Skin of body (tissue), 2 donors: ENCODE measurements around the gene CLDN25. TPM values are rescaled to one million over a fixed set of nuclear protein-coding genes. Genes with fewer than 3 reads are reported as not detected.
"Not testable (repeated sequence)": the region's sequence is repeated elsewhere in the genome, so short reads cannot be mapped to it uniquely, and the experiment has no call there.

Source experiments
- DNase-seq: peaks from one replicate; lab custom pipeline; 2025; lab: John Stamatoyannopoulos, UW
- total RNA-seq: library from RNA; depleted of rRNA; stranded (reverse); fragments of >200 nt; gene quantifications from one replicate; pipeline ENCODE4 v1.2.3, GENCODE V29; 2014

CLDN25 gene
- total RNA-seq = not detected

- DNase-seq = no peak
Measured at GRCh38 chr11:113779496-113779895, at the start of gene CLDN25. CLDN25 (plus strand) TSS chr11:113779796; CDS start chr11:113779796, 0 bp downstream.

GRCh38 chr11:113730887-113731726 lies 48.5 kb upstream of the CLDN25 start:
- DNase-seq = peak; percentile 15

GRCh38 chr11:113732092-113732491 lies 47.5 kb upstream of the CLDN25 start:
- DNase-seq = no peak

GRCh38 chr11:113736323-113736722 lies 43.3 kb upstream of the CLDN25 start:
- no peak for DNase-seq

GRCh38 chr11:113752932-113753331 lies 26.7 kb upstream of the CLDN25 start:
- DNase-seq = no peak

GRCh38 chr11:113760241-113760640 lies 19.4 kb upstream of the CLDN25 start:
- no peak for DNase-seq

GRCh38 chr11:113763040-113763439 lies 16.6 kb upstream of the CLDN25 start:
- DNase-seq = not testable (repeated sequence)

GRCh38 chr11:113764527-113765219 lies 14.9 kb upstream of the CLDN25 start:
- DNase-seq = no peak

GRCh38 chr11:113771964-113772363 lies 7.6 kb upstream of the CLDN25 start:
- DNase-seq = no peak

GRCh38 chr11:113773092-113773415 lies 6.5 kb upstream of the CLDN25 start:
- no peak for DNase-seq

GRCh38 chr11:113773416-113774173 lies 6.0 kb upstream of the CLDN25 start, which contains the start of gene ZW10:
ZW10 (minus strand) TSS chr11:113773692; CDS start chr11:113773666, 26 bp downstream.
- peak; percentile 96 for DNase-seq

- DNase-seq = no peak
Measured at GRCh38 chr11:113774174-113774503, 5.5 kb upstream of the CLDN25 start.

- DNase-seq = peak; percentile 3
Measured at GRCh38 chr11:113778111-113778910, 1.3 kb upstream of the CLDN25 start.

- DNase-seq = no peak
Measured at GRCh38 chr11:113781682-113782081, 2.1 kb downstream of the CLDN25 start.

- DNase-seq = no peak
Measured at GRCh38 chr11:113782134-113782533, 2.5 kb downstream of the CLDN25 start.

- DNase-seq = not testable (repeated sequence)
Measured at GRCh38 chr11:113789016-113789415, 9.4 kb downstream of the CLDN25 start.

GRCh38 chr11:113789675-113790320 lies 10.2 kb downstream of the CLDN25 start:
- DNase-seq = no peak

- DNase-seq = peak; percentile 12
Measured at GRCh38 chr11:113796663-113797259, 17.2 kb downstream of the CLDN25 start.

- no peak for DNase-seq
Measured at GRCh38 chr11:113802621-113803020, 23.0 kb downstream of the CLDN25 start.

- no peak for DNase-seq
Measured at GRCh38 chr11:113805640-113806039, 26.0 kb downstream of the CLDN25 start.
